AG20443 (cell line): Measurements from ENCODE around the gene FLRT2.
A peak's percentile ranks its signal among the peaks of the same experiment; 100 is the strongest.

ENCODE experiments used
- DNase-seq: peaks from one replicate; pipeline ENCODE4 v3.0.0; 2012; ENCODE audit warnings: low spot score, mixed read lengths

FLRT2 gene

DNA sequence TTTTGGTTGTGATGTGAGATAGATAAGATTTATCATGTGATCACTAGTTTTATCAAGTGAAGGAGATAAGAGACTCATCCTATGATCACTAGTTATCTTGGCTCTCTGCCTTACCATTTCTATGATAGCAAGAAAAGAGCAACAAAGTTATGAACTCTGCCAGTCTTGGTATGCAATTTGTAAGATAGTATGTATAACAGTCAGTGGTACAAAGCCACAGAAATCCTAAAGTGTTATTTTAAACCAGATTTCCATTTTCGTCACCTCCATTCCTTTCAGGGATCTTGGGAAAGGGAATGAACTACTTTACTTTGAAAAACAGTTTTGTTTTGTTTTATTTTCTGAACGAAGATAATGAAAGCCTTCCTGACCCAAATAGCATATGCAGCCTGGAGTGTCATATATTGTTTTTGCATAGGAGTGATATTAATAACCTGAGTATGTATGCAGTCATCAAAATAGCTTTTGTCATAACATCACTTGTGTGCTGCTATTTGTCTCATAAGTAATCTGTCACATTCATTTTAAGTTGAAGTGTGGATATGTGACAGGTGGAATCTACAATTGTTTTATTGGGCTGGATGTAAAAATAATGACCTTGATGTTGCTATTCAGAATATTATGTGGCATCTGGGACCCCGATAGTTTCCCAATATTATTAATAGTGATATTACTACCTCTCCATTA is 35.0 kb downstream of the FLRT2 start:
- DNase-seq, result no peak

DNA sequence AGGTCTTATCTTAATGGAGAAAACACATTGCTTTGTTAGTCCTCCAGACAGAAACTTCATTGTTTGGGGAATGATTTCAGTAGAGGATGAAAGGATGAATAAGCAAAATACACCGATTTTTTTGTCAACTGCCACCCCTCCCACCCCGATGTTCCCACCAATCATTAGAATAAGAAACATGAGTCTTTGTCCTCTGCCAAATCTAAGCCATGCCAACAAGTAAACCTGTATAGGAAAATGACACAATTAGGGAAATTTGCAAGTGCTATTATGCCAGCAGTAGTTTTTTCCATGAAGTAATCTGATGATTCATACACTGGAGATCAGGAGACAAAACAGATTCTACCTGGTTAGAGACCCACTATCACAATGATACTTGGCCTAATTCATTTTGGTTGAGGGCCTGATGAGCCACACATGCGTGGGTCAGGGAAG is 35.9 kb downstream of the FLRT2 start:
- DNase-seq, result peak; percentile 12

DNA sequence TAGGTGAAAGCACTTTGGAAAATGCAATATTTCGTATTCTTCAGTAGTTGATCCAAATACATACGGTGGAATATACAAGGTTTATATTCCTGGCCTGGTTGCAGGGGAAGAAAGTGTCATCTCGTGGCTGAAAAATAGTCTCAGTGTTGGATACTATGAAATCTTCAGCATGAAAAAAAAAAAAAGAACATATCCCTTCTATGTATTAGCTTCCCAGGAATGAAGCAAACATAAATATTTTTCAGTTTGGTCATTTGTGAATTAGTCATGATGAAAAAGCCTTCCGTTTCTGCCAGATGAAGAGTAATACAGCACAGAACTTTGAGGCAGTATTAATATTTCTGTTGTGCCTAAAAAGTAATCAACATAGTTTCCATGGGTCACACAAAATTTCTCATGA is 36.7 kb downstream of the FLRT2 start:
- peak; percentile 66 for DNase-seq

DNA sequence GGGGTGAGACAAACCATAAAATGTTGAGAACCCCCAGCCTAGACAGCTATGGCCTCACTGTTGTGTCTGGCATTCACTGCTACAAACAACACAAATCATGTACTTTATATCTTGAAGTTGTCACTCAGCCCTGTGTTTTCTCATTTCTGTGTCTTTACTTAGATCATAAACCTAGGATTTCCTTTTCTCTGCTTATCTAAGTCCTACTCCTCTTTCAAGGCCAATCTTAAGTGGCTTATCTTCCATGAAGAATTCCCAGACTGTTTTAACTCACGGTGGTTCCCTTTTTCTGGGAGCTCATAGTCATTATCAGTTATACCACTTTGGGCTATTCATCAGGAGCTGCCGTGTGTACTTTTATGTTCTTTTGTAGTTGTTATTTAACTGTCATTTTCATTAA is 42.1 kb downstream of the FLRT2 start:
- DNase-seq, result no peak

DNA sequence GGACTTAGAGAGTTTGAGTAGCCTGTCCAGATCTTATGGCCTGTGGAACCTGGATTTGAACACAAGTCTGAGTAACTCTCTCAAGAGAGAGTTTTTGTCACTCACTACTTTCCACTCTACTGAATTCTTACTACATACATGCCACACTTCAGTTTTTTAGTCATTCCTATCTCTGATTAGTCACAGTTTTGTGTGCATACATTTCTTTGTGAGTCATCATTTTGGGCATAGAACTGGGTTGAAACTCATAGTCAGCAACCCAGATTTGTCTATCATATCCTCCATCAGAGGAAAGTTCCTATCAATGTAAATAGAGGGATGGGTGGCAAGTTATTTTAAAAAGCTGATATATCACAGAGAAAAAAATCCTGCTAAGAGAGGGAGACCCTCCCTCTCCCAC is 42.9 kb downstream of the FLRT2 start:
- DNase-seq, result peak; percentile 24

DNA sequence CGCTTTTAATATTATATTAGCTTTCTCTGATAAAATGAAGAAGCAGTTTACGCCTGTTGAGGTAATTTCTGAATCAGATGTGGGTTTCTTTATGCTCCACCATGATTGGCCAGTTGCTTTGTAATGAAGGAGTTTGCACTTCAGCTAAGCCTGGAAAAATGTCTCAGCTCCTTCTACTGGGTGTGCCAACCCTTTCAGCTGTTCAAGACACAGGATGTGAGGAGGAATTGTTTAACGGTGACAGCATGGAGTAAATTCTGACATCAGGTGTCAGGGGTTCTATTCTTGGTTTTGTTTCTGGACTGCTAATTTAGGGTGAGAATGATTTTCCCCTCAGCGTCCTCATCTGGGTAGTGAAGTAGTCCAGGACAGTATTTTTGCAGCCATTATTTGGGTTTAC is 43.5 kb downstream of the FLRT2 start:
- DNase-seq, result no peak

DNA sequence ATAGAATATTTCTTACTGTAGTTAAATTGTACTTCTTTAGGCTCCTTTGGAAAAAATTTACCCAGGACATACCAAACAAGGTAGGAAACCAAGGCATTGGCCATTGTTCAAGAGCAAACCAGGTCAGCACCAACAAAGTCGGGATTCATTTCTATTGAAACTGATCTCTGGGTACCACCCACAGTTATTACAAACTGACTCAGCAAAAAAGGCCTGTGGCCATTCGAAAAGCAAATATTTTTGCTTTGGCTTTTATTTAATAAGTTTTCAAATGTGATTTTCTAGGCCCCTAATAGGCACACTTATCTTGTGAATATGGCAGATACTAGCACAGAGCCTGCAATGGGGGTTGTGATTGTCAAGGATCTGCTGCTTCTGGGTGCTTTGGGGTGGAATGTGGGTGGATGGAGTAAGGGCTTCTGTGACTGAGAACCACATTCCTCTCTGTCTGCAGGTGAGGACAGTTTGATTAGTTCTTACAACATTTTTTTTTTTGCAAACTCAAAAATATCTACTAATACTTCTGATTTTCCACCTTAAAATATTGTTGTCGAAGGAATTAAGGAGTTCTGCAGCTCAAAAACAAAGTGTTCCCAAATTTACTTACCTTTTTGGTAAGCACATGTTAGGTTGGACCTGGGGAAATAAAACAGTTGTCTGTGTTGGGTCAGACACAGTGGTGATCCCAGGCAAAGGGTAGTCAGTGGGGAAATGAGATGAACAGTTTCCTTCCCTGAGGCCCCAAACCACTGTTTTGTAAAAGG is 45.1 kb downstream of the FLRT2 start:
- DNase-seq, result no peak

DNA sequence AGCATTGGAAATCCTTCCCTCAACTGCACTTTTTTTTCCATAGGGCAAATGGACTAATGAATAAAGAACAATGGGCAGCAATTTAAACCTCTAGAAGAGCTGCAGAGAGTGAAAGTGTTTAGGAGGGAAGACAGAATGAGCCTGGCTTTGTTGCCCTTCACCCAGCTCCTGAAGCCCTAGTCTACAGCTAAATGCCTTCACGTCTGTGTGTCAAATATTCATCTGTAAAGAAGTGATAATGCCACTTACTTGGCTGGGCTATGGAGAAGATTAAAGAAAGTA is 45.6 kb downstream of the FLRT2 start:
- no peak for DNase-seq

DNA sequence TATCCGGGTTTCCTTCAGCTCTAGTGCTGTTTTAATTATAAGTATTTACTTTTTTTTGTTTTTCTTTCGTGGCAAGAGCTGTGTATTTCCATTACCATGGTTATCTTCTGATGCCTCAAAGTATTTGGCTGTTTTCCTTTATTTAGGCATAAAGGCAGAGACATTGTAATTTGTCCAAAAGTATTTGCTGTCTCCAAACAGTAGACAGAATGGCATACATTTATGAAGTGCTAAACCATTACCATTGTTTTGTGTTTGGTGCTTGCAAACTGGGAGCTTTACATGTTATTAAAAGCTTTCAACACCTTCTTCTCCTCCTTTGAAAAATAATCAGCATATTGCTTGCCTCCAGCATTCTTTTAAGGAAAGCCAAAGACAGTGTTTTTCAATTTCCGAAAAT is 46.3 kb downstream of the FLRT2 start:
- peak; percentile 35 for DNase-seq

DNA sequence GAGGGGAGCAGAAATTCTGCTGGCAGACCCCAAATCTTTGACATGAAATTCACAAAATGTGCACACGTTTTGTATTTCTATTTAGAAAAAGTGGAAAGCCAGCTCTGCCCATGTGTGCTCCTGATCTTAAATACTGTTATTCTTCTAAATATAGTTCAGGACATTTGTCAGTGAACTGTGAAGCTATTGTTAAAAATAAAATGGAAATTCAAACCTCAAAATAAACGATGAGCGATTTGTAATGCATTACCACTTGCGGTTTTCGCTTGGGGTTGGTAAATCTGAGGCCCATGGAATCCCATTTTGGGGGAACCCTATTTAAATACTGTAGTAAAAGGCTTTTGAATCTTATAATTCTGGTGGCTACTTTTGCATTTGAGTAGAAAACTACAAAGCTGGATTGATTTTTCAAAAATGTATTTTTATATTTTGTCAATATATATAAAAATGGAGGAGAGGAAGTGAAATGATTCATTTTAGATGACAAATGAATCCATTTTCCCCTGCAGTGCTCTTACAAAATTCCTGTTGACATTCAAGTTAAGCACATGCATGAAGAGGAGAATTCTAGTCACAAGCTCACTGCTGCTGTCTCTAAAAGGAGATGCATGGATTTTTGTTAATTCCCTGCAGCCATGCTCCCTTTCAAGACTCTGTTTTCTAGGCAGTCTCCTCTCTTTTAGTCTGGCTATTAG is 47.1 kb downstream of the FLRT2 start:
- DNase-seq, result no peak

DNA sequence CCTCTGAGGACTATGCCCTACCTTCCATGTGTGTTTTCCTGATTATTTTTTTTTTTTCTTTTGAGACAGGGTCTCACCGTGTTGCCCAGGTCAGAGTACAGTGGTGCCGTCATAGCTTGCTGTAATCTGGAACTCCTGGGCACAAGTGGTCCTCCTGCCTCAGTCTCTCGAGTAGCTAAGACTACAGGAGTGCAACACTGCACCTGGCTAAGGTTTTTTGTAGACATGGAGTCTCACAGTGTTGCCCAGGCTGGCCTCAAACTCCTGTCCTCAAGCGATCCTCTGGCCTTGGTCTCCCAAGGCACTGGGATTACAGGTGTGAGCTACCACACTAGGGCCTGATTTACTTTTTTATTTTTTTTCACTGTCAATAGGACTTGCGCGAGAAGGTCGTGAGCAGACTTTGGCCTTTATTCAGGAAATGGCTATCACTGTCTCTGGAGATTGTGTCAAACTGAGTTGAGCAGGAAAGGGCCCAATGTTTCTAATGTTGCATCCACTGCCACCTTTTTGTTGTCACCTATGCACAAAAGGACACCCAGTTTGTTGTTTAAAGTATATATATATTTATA is 47.7 kb downstream of the FLRT2 start:
- DNase-seq, result no peak

DNA sequence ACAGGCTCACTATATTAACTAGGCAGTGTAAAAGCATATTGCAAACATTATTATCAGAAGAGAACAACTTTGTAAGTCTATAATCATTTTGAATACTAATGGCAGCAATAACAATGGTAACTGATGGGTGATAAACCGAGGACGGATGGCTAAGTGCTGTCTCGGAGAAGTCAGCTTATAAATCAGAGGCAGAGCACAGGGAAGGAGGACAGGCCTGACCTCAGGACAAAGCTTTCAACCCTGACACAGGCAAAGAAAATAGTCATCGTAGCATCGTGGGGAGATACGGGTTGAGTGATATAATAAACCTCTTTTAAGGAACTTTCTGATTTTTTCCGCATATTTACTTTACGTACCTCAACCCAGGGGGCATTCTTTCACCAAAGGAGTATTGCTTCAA is 48.4 kb downstream of the FLRT2 start:
- DNase-seq, result no peak

DNA sequence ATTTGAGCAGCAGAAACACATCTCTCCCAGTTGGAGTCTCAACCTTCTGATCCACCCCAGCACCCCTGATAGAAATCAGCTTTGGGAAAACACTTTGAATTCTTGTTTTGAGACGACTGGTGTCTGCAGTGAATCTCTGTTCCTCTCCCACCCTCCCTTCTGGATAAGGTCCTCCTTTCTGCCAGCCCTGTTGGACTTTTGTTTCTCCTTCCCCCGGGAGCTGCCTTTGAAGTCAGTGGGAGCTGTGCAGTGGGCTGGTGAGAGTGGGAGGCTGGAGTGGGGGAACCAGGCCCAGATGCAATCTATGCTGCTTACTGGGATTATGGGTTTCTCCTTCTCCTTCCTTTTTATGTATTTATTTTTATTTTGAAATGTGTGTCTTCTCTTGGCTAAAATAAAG is 49.0 kb downstream of the FLRT2 start:
- no peak for DNase-seq

DNA sequence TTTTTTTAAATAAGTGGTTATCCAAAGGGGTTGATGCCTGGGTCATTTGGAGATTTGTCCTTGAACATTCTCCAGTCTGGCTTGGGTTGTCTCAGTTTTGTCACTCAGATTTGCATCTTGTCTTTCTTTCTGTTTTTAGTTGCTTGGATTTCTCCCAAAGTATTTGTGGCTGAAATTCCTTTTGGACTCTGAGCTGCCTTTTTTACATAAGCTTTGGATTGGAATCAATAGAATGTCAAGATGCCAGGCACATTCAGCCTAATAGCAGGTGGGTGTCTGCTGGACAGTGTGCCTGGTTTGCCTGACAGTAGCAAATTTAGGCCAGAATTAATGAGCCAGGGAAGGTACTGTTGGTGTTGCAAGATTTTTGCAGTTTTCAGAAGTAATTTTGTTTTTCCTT is 50.0 kb downstream of the FLRT2 start:
- peak; percentile 26 for DNase-seq

DNA sequence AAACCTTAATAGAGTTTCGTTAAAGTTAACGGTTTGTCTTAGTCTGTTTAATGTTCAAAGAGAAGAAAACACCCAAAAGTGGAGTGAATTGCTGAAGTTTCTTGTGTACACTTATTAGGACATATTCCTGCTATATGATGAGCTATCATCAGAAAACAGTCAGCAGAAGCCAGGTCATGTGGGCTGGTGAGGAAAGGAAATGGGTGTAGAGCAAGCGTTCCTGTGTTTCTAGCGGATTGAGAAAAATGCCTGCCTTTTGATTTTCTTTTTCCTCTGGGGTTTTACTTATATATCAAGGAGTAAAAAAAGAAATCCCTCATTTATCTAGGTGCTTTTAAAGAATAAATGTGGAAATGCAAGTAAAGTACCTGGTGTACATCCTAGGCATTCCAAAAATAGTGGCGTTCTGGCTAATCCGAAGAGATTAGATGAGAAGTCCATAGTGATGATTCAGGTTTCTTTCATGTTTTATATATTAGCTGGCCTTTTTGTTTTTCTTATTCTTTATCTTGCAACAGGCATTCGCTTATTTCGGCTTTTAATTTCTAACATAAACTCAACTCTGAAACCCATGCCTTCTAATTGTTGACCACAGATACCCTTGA is 50.7 kb downstream of the FLRT2 start:
- no peak for DNase-seq

DNA sequence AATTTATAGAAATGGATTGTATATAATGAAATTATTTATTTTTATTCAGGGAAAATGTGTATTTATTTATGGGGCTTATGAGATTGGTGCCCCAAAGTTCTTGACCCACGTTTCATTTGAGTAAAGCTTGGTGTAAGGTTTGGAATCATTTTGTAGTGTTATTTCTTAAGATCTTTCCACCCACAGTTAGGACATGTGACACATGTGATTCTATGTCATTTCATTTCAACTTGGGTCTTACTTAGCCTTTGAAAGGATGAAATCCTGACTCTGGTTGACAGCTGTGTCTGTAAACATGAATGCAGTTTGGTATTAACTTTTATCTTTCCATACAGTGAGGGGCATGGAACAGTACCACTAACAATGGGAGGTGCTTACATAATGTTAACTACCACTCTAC is 51.7 kb downstream of the FLRT2 start:
- no peak for DNase-seq

DNA sequence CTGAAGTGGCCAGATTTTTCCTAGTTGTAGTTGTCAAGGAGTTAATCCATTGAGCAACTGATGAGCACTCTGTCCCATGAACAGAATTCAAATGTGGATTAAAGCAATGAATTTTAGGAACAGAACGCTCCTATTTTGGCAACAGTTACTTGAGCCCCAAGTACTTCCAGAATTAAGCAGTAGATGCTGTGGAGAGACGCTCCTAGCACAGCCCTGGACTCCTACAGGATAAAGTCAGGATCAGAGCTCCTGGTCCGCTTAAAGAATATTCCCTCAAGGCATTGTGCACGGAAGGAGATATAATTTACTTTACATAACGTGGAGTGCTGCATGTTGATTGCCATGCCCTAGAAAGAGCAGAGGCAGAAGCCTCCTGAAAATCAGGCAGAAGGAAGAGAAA is 53.4 kb downstream of the FLRT2 start:
- DNase-seq, result no peak

DNA sequence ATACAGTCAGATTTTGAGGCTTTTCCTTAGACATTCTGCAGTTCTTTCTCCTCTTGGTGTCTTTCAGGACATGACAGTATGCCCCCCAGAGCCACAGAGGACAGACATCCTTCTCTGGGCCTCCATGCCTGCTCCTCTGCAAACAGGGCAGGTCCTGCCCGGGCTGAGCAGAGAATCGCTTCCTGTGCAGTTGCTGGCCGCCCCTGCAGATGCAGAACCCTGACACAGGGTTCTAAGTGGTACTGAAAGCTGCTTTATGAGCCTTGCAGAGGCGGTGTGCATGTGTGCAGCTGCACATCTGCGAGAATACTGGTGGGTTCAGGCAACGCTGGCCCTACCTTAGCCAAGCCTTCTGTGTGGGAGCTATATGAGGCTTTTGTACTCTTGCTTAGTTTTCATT is 54.5 kb downstream of the FLRT2 start:
- DNase-seq, result no peak

DNA sequence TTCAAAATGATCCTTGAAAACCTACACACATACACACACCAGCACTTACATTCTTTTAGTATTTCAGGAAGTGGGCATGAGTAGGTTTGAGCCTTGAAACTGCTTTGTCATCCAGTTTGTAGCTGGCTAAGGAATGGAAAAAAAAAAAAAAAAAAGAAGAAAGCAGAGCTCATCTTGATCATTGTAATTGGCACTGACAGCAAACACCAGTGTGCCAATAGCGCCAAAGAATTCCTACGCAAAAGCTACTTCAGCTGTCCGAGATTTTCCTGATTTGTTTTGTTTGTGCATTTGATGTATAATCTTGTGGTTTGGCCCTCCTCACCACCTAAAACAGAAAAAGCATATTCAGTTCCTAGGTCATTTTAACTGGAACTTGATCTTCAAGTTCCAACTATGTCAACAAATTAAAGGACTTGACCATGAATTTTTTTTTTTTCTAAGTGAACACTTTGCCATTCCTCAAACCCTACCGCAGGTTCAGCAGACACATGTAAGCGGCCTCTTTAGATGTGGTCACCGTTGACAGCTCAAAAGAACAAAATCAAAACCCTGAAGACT is 57.3 kb downstream of the FLRT2 start:
- DNase-seq, result no peak

DNA sequence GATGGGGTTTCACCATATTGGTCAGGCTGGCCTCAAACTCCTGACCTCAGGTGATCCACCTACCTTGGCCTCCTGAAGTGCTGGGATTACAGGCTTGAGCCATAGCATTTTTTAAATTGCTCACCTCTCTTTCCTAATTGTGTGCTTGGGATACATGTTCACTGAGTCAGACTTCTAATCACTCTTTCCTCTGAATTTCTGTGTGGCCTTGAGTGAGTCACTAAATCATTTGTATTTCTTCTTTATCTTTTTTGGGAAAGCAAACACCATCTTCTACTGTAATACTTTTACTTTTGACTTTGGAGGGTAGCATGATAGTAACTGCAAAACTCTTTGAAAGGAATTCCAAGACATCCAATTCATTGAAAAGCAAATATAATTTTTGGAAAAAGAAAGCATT is 60.8 kb downstream of the FLRT2 start:
- no peak for DNase-seq

DNA sequence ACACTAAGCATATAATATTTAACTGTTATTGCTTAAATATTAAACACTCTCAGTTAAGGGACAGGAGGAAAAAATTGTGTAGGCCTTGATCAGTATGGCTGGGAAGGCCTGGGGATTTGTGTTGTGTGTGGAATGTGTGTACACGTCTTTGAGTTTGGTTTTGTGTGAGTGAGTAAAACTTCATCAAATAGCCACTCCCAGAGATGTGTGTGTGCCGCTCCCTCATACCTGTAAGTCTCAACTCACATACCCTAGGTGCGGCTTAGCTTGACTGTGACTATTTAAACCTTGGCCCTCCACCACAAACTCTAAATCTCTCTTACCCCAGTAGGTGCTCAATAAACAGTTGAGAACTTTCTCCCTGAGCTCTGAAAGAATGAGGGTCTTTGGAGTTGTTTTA is 64.3 kb downstream of the FLRT2 start:
- DNase-seq, result no peak

DNA sequence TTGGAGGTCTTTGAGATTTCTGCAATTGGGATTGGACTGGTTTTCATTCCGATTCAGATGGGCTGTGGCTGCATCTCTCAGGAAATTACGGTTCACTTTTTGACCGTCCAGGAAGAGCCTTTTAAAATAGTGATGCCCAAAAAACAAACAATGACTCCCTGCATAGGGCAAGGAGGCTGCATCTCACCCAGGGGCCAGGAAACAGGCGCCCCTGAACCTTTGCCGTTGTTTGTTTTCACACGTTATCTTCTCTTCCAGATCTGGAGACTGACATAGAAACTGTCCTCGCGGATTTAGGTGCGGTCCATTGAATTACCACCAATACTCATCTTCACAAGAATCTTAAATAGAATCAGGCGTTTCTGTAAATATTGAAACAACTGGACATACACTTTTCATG is 66.0 kb downstream of the FLRT2 start:
- no peak for DNase-seq
